Hepatocyte (in vitro differentiated cells): ENCODE data around the gene RTN4RL1. TPM values are rescaled to one million over a fixed set of nuclear protein-coding genes. Genes with fewer than 3 reads are reported as not detected.

Experiments
- DNase-seq: peaks from one replicate; pipeline ENCODE4 v3.0.0-alpha.2; 2016; ENCODE audit warnings: low spot score
- H2AFZ ChIP-seq: fragments of 200-600 bp; sonication (generic); 2 replicates; pipeline ENCODE4 v1.6.0; 2016; ENCODE audit warnings: antibody characterized with exemption, mild to moderate bottlenecking
- H3K27ac ChIP-seq: fragments of 200-600 bp; sonication (generic); 2 replicates; pipeline ENCODE4 v1.5.1; 2016; ENCODE audit warnings: mild to moderate bottlenecking
- H3K27me3 ChIP-seq: fragments of 200-600 bp; sonication (generic); 2 replicates; pipeline ENCODE4 v1.6.1; 2016
- H3K36me3 ChIP-seq: fragments of 200-600 bp; sonication (generic); replicated peaks from 2 replicates; pipeline ENCODE4 v1.5.1; 2016; ENCODE audit warnings: low read depth; ENCODE audit not compliant: insufficient read depth
- H3K4me1 ChIP-seq: fragments of 200-600 bp; sonication (generic); 2 replicates; pipeline ENCODE4 v1.5.1; 2016; ENCODE audit warnings: mild to moderate bottlenecking, moderate library complexity; ENCODE audit not compliant: insufficient read depth
- H3K4me2 ChIP-seq: fragments of 200-600 bp; sonication (generic); 2 replicates; pipeline ENCODE4 v1.6.0; 2016
- H3K4me3 ChIP-seq: fragments of 200-600 bp; sonication (generic); 2 replicates; pipeline ENCODE4 v1.5.1; 2016; ENCODE audit warnings: mild to moderate bottlenecking
- H3K79me2 ChIP-seq: fragments of 200-600 bp; sonication (generic); 2 replicates; pipeline ENCODE4 v1.6.0; 2017; ENCODE audit warnings: mild to moderate bottlenecking
- H3K9me2 ChIP-seq: fragments of 200-600 bp; sonication (generic); replicated peaks from 2 replicates; pipeline ENCODE4 v1.6.0; 2017; ENCODE audit warnings: mild to moderate bottlenecking; ENCODE audit not compliant: insufficient read depth
- H3K9me3 ChIP-seq: fragments of 200-600 bp; sonication (generic); 2 replicates; pipeline ENCODE4 v1.5.1; 2016; ENCODE audit warnings: low read depth, mild to moderate bottlenecking
- H4K20me1 ChIP-seq: fragments of 200-600 bp; sonication (generic); 2 replicates; pipeline ENCODE4 v1.6.0; 2016; ENCODE audit warnings: mild to moderate bottlenecking; ENCODE audit not compliant: insufficient read depth, poor library complexity, severe bottlenecking
- EZH2 ChIP-seq: fragments of 200-600 bp; sonication (generic); IDR thresholded peaks from 2 replicates; pipeline ENCODE4 v1.6.1; 2016; ENCODE audit warnings: antibody characterized with exemption, mild to moderate bottlenecking, borderline replicate concordance
- EZH2phosphoT487 ChIP-seq: fragments of 200-600 bp; sonication (generic); IDR thresholded peaks from one replicate; pipeline ENCODE4 v1.6.1; 2018; ENCODE audit warnings: antibody characterized with exemption, mild to moderate bottlenecking, low read depth, moderate library complexity; ENCODE audit not compliant: unreplicated experiment, severe bottlenecking
- WGBS: methylation state at CpG from one replicate; pipeline ENCODE4 v1.1.6; 2016; ENCODE audit warnings: low lambda C conversion rate; ENCODE audit errors: missing lambda C conversion rate; 5-methylcytosine and 5-hydroxymethylcytosine counted together
- polyA plus RNA-seq: library from polyadenylated mRNA; unstranded; fragments of >200 nt; fragmentation: Nextera tagmentation; extraction: Ambion mirVana; gene quantifications from 2 replicates; pipeline ENCODE4 v1.2.1, GENCODE V29; 2016
- total RNA-seq: library from RNA; depleted of rRNA; stranded (reverse); fragments of >200 nt; gene quantifications from 2 replicates; pipeline ENCODE4 v1.2.3, GENCODE V29; 2014
- TF ChIP-seq, protein P1 (sequence below): fragments of 200-600 bp; sonication (generic); IDR thresholded peaks from 2 replicates; pipeline ENCODE4 v1.5.1; 2016; ENCODE audit warnings: antibody characterized with exemption, mild to moderate bottlenecking; ENCODE audit not compliant: poor library complexity

Gene RTN4RL1
- total and polyA plus RNA-seq, 2 experiments from 2014 or later: 0.53 to 1.4 TPM

DNA sequence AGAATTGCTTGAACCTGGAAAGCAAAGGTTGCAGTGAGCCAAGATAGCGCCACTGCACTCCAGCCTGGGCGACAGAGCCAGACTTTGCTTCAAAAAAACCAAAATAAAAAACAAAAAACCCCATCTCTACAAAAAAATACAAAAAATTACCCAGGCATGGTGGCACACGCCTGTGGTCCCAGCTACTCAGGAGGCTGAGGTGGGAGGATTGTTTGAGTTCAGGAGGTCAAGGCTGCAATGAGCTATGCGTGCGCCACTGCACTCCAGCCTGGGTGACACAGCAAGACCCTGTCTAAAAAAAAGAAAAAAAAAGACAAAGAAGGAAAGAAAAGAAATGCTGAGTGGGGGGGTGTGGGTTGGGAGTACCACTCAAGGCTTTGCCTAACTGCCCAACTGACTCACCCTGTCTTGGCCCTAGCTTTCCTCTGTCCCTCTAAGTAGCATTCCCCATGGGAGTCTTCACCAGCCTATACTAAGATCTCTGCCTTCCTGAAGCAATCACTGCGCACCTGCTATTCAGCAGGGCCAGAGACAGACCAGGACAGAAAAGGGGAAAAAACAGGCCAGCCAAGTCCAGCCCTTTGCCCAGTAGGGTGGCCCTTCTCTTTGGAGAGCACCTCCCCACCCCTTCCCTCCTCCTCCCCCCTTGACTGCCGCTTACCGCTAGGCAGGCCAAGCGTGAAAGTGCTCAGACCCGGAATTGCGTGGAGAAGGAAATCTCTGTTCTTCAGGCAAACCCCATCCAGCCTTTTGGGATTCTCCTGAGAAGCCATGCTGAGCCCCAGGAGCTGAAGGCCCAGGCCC lies 45.8 kb downstream of the RTN4RL1 start:
- Histone ChIP-seq H3K4me2 (no peak overlapping the region), H3K9me2 (no peaks in the 10 kb centered on the region)
- TF ChIP-seq EZH2 (no peak), EZH2phosphoT487 (no peak)
- TF ChIP-seq, protein P1, sequence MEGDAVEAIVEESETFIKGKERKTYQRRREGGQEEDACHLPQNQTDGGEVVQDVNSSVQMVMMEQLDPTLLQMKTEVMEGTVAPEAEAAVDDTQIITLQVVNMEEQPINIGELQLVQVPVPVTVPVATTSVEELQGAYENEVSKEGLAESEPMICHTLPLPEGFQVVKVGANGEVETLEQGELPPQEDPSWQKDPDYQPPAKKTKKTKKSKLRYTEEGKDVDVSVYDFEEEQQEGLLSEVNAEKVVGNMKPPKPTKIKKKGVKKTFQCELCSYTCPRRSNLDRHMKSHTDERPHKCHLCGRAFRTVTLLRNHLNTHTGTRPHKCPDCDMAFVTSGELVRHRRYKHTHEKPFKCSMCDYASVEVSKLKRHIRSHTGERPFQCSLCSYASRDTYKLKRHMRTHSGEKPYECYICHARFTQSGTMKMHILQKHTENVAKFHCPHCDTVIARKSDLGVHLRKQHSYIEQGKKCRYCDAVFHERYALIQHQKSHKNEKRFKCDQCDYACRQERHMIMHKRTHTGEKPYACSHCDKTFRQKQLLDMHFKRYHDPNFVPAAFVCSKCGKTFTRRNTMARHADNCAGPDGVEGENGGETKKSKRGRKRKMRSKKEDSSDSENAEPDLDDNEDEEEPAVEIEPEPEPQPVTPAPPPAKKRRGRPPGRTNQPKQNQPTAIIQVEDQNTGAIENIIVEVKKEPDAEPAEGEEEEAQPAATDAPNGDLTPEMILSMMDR: no peak

GRCh38 chr17:1978396-1978949 lies 46.7 kb downstream of the RTN4RL1 start:
- Histone ChIP-seq H3K79me2 (no peaks in the 10 kb centered on the region), H3K9me3 (no peaks in the 10 kb centered on the region), H3K27ac (no peak overlapping the region), H3K4me3 (no peak overlapping the region), H3K9me2 (no peaks in the 10 kb centered on the region), H4K20me1 (no peaks in the 10 kb centered on the region), H2AFZ (no peak overlapping the region), H3K4me1 (no peaks in the 10 kb centered on the region), H3K27me3 (peaks cover 14% of the 10 kb centered on the region), H3K36me3 (no peaks in the 10 kb centered on the region), H3K4me2 (no peak overlapping the region)
- no peak for DNase-seq
- TF ChIP-seq EZH2phosphoT487: no peak
- TF ChIP-seq EZH2: no peak
- TF ChIP-seq, protein P1: no peak
- WGBS: 85% methylated on average over 16 of the region's 16 CpGs

More for the DNA sequence above, 45.8 kb downstream of the RTN4RL1 start:
- Histone ChIP-seq H3K4me3 (no peak overlapping the region), H3K9me3 (no peaks in the 10 kb centered on the region), H3K27ac (no peak overlapping the region), H3K27me3 (peaks cover 14% of the 10 kb centered on the region), H3K79me2 (no peaks in the 10 kb centered on the region), H3K4me1 (no peaks in the 10 kb centered on the region), H3K36me3 (no peaks in the 10 kb centered on the region), H2AFZ (no peak overlapping the region), H4K20me1 (no peaks in the 10 kb centered on the region)
- 87% methylated on average over 11 of the region's 11 CpGs for WGBS
- no peak for DNase-seq

DNA sequence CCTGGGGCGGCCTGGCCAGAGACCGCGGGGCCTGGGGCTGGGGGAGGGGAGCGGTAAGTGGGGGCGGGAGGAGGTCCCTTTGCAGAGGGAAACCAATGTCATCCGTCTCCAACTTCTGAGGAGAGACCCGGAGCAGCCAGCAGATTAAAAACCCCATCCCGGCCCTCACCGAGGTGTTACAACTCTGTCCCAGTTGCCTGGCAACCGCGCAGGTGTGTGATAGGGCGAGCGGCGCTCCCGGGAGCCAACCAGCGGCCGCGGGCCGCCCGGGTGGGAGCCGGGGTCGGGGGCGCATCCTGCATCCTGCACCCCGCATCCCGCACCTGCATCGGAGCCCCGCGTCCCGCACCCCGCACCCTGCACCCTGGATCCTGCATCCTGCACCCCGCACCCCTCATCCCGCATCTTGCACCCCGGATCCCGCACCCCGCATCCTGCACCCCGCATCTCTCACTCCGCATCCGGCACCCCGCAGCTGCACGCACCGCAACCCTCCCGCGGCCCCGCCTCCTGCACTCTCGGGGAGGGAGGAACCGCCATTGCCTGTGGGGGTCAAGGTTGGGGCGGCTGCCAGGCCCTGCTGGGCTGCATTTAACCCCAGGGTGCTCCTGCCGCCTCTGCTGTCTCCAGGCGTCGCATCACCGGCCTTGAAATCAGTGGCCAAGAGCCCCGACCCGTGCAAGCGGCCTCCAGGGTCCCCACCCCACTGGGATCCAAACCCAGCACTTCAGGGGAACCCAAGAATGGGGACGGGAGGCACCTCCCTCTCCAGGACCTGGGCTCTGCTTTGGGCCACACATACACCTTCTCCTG lies 47.3 kb downstream of the RTN4RL1 start:
- no peaks in the 10 kb centered on the region for H3K4me1 ChIP-seq
- TF ChIP-seq EZH2 (no peak), EZH2phosphoT487 (no peak)
- TF ChIP-seq, protein P1: no peak
- H4K20me1 ChIP-seq: no peaks in the 10 kb centered on the region
- no peak for DNase-seq
- H3K79me2 ChIP-seq: no peaks in the 10 kb centered on the region
- H3K36me3 ChIP-seq: no peaks in the 10 kb centered on the region
- 40% methylated on average over 30 of the region's 55 CpGs for WGBS
- no peak overlapping the region for H2AFZ ChIP-seq
- H3K4me3 ChIP-seq: no peak overlapping the region
- no peaks in the 10 kb centered on the region for H3K9me3 ChIP-seq
- H3K4me2 ChIP-seq: no peak overlapping the region
- H3K27ac ChIP-seq: no peak overlapping the region
- peaks cover 14% of the 10 kb centered on the region for H3K27me3 ChIP-seq
- H3K9me2 ChIP-seq: no peaks in the 10 kb centered on the region
